ENCODE data around the gene UTP11.

Gene UTP11

GRCh38 chr1:38060498-38060897 is 48.0 kb downstream of the UTP11 start:
- Histone ChIP-seq H4K8ac (ENCODE audit: low read depth, low read length) (no peak overlapping the region), H3K79me1 (ENCODE audit: low read depth, low read length) (no peaks in the 10 kb centered on the region), H2AFZ (ENCODE audit: low read length) (no peak overlapping the region), H3K14ac (ENCODE audit: low read length) (no peak overlapping the region), H2BK5ac (ENCODE audit: low read length) (no peak overlapping the region), H3K27me3 (ENCODE audit: control insufficient read depth in 3 of 3, insufficient read depth in 3 of 3, low read depth in 1 of 3, low read length in 3 of 3) (no peaks in the 10 kb centered on the region), H3K9ac (ENCODE audit: low read depth, low read length, poor library complexity) (peak overlapping the region; percentile 1), H3K9me3 (replicated peaks in 1 of 2; ENCODE audit: control insufficient read depth in 2 of 2, insufficient read depth in 1 of 2, low read depth in 1 of 2, low read length in 2 of 2) (peaks cover 0 to 2% of the 10 kb centered on the region in 2 donors), H3K36me3 (replicated peaks in 1 of 2; ENCODE audit: control insufficient read depth in 2 of 2, insufficient read depth in 2 of 2, low read length in 2 of 2) (peaks cover 0 to 16% of the 10 kb centered on the region in 2 donors), H2BK12ac (ENCODE audit: low read length) (no peak overlapping the region), H2AK5ac (ENCODE audit: low read depth, low read length) (no peak overlapping the region), H3K4ac (ENCODE audit: low read length) (no peak overlapping the region), H3K4me2 (ENCODE audit: insufficient read depth, low read length, poor library complexity, severe bottlenecking) (no peak overlapping the region), H3K4me1 (ENCODE audit: control insufficient read depth in 2 of 2, insufficient read depth in 1 of 2, low read depth in 1 of 2, low read length in 2 of 2) (peaks cover 12 to 16% of the 10 kb centered on the region in 2 donors), H3K23ac (ENCODE audit: low read depth, low read length, poor library complexity) (no peak overlapping the region), H3K18ac (ENCODE audit: low read length) (no peak overlapping the region), H3K27ac (replicated peaks; ENCODE audit: low read length) (no peak overlapping the region), H2BK120ac (ENCODE audit: low read depth, low read length) (no peak overlapping the region), H3K4me3 (ENCODE audit: low read length in 2 of 2) (no peak overlapping the region), H4K91ac (ENCODE audit: low read depth, low read length, poor library complexity) (no peak overlapping the region), H2BK15ac (ENCODE audit: low read length) (no peak overlapping the region)
- no peak for DNase-seq (ENCODE audit: low spot score)
- WGBS, 2 donors (ENCODE audit: extremely low coverage in 2 of 2, insufficient read length in 2 of 2, insufficient replicate concordance in 1 of 2), result no CpG with 5 or more reads among the region's 2 CpGs

GRCh38 chr1:38061290-38061689 is 48.8 kb downstream of the UTP11 start:
- Histone ChIP-seq H3K27me3 (ENCODE audit: control insufficient read depth in 3 of 3, insufficient read depth in 3 of 3, low read depth in 1 of 3, low read length in 3 of 3) (no peaks in the 10 kb centered on the region), H3K9me3 (replicated peaks in 1 of 2; ENCODE audit: control insufficient read depth in 2 of 2, insufficient read depth in 1 of 2, low read depth in 1 of 2, low read length in 2 of 2) (peaks cover 0 to 2% of the 10 kb centered on the region in 2 donors), H3K4me3 (ENCODE audit: low read length in 2 of 2) (no peak overlapping the region), H4K8ac (ENCODE audit: low read depth, low read length) (no peak overlapping the region), H3K36me3 (replicated peaks in 1 of 2; ENCODE audit: control insufficient read depth in 2 of 2, insufficient read depth in 2 of 2, low read length in 2 of 2) (peaks cover 0 to 9% of the 10 kb centered on the region in 2 donors), H3K18ac (ENCODE audit: low read length) (peak overlapping the region; percentile 52), H3K4me1 (ENCODE audit: control insufficient read depth in 2 of 2, insufficient read depth in 1 of 2, low read depth in 1 of 2, low read length in 2 of 2) (peaks cover 12 to 16% of the 10 kb centered on the region in 2 donors), H3K79me1 (ENCODE audit: low read depth, low read length) (no peaks in the 10 kb centered on the region), H2AK5ac (ENCODE audit: low read depth, low read length) (no peak overlapping the region), H3K23ac (ENCODE audit: low read depth, low read length, poor library complexity) (peak overlapping the region; percentile 82), H3K14ac (ENCODE audit: low read length) (no peak overlapping the region), H3K9ac (ENCODE audit: low read depth, low read length, poor library complexity) (no peak overlapping the region), H2BK120ac (ENCODE audit: low read depth, low read length) (no peak overlapping the region), H3K4me2 (ENCODE audit: insufficient read depth, low read length, poor library complexity, severe bottlenecking) (no peak overlapping the region), H3K27ac (replicated peaks; ENCODE audit: low read length) (no peak overlapping the region), H2BK12ac (ENCODE audit: low read length) (peak overlapping the region; percentile 26), H2BK5ac (ENCODE audit: low read length) (no peak overlapping the region), H2BK15ac (ENCODE audit: low read length) (no peak overlapping the region), H3K4ac (ENCODE audit: low read length) (no peak overlapping the region), H2AFZ (ENCODE audit: low read length) (no peak overlapping the region), H4K91ac (ENCODE audit: low read depth, low read length, poor library complexity) (no peak overlapping the region)
- WGBS, 2 donors (ENCODE audit: extremely low coverage in 2 of 2, insufficient read length in 2 of 2, insufficient replicate concordance in 1 of 2), result no CpG with 5 or more reads among the region's 1 CpG
- no peak for DNase-seq (ENCODE audit: low spot score)

GRCh38 chr1:38061883-38062328 is 49.4 kb downstream of the UTP11 start:
- no peak overlapping the region for H2BK5ac ChIP-seq (ENCODE audit: low read length)
- H3K9ac ChIP-seq (ENCODE audit: low read depth, low read length, poor library complexity), result no peak overlapping the region
- whole genome bisulfite sequencing, 2 donors (ENCODE audit: extremely low coverage in 2 of 2, insufficient read length in 2 of 2, insufficient replicate concordance in 1 of 2), result no CpG with 5 or more reads among the region's 7 CpGs
- H3K4ac ChIP-seq (ENCODE audit: low read length), result no peak overlapping the region
- H3K4me3 ChIP-seq (ENCODE audit: low read length in 2 of 2), result no peak overlapping the region
- no peak overlapping the region for H2AK5ac ChIP-seq (ENCODE audit: low read depth, low read length)
- H2AFZ ChIP-seq (ENCODE audit: low read length), result no peak overlapping the region
- H3K23ac ChIP-seq (ENCODE audit: low read depth, low read length, poor library complexity), result no peak overlapping the region
- peaks cover 0 to 2% of the 10 kb centered on the region in 2 donors for H3K9me3 ChIP-seq (replicated peaks in 1 of 2; ENCODE audit: control insufficient read depth in 2 of 2, insufficient read depth in 1 of 2, low read depth in 1 of 2, low read length in 2 of 2)
- H2BK15ac ChIP-seq (ENCODE audit: low read length), result no peak overlapping the region
- no peak overlapping the region for H3K4me2 ChIP-seq (ENCODE audit: insufficient read depth, low read length, poor library complexity, severe bottlenecking)
- H3K14ac ChIP-seq (ENCODE audit: low read length), result no peak overlapping the region
- H4K8ac ChIP-seq (ENCODE audit: low read depth, low read length), result no peak overlapping the region
- H3K18ac ChIP-seq (ENCODE audit: low read length), result peak overlapping the region; percentile 55
- no peak overlapping the region for H2BK120ac ChIP-seq (ENCODE audit: low read depth, low read length)
- H4K91ac ChIP-seq (ENCODE audit: low read depth, low read length, poor library complexity), result no peak overlapping the region
- H2BK12ac ChIP-seq (ENCODE audit: low read length), result no peak overlapping the region
- H3K4me1 ChIP-seq (ENCODE audit: control insufficient read depth in 2 of 2, insufficient read depth in 1 of 2, low read depth in 1 of 2, low read length in 2 of 2), result peaks cover 12 to 16% of the 10 kb centered on the region in 2 donors
- H3K36me3 ChIP-seq (replicated peaks in 1 of 2; ENCODE audit: control insufficient read depth in 2 of 2, insufficient read depth in 2 of 2, low read length in 2 of 2), result peaks cover 0 to 9% of the 10 kb centered on the region in 2 donors
- no peaks in the 10 kb centered on the region for H3K79me1 ChIP-seq (ENCODE audit: low read depth, low read length)
- H3K27ac ChIP-seq (replicated peaks; ENCODE audit: low read length), result no peak overlapping the region
- no peaks in the 10 kb centered on the region for H3K27me3 ChIP-seq (ENCODE audit: control insufficient read depth in 3 of 3, insufficient read depth in 3 of 3, low read depth in 1 of 3, low read length in 3 of 3)
- no peak for DNase-seq (ENCODE audit: low spot score)

- no peak overlapping the region for H4K91ac ChIP-seq (ENCODE audit: low read depth, low read length, poor library complexity)
- H4K8ac ChIP-seq (ENCODE audit: low read depth, low read length), result no peak overlapping the region
- H2BK120ac ChIP-seq (ENCODE audit: low read depth, low read length), result no peak overlapping the region
- H2BK5ac ChIP-seq (ENCODE audit: low read length), result no peak overlapping the region
- no peak overlapping the region for H3K23ac ChIP-seq (ENCODE audit: low read depth, low read length, poor library complexity)
- H2BK15ac ChIP-seq (ENCODE audit: low read length), result no peak overlapping the region
- H3K27ac ChIP-seq (replicated peaks; ENCODE audit: low read length), result no peak overlapping the region
- no peak overlapping the region for H3K4ac ChIP-seq (ENCODE audit: low read length)
- peak overlapping the region; percentile 7 for H3K9ac ChIP-seq (ENCODE audit: low read depth, low read length, poor library complexity)
- peaks cover 0 to 9% of the 10 kb centered on the region in 2 donors for H3K36me3 ChIP-seq (replicated peaks in 1 of 2; ENCODE audit: control insufficient read depth in 2 of 2, insufficient read depth in 2 of 2, low read length in 2 of 2)
- peak overlapping the region; percentile 60 for H3K18ac ChIP-seq (ENCODE audit: low read length)
- H3K4me1 ChIP-seq (ENCODE audit: control insufficient read depth in 2 of 2, insufficient read depth in 1 of 2, low read depth in 1 of 2, low read length in 2 of 2), result peaks cover 12 to 16% of the 10 kb centered on the region in 2 donors
- no peak overlapping the region for H2BK12ac ChIP-seq (ENCODE audit: low read length)
- H2AK5ac ChIP-seq (ENCODE audit: low read depth, low read length), result no peak overlapping the region
- H3K4me3 ChIP-seq (ENCODE audit: low read length in 2 of 2), result no peak overlapping the region
- H3K4me2 ChIP-seq (ENCODE audit: insufficient read depth, low read length, poor library complexity, severe bottlenecking), result no peak overlapping the region
- H3K14ac ChIP-seq (ENCODE audit: low read length), result no peak overlapping the region
- H3K9me3 ChIP-seq (replicated peaks in 1 of 2; ENCODE audit: control insufficient read depth in 2 of 2, insufficient read depth in 1 of 2, low read depth in 1 of 2, low read length in 2 of 2), result peaks cover 0 to 2% of the 10 kb centered on the region in 2 donors
- H3K27me3 ChIP-seq (ENCODE audit: control insufficient read depth in 3 of 3, insufficient read depth in 3 of 3, low read depth in 1 of 3, low read length in 3 of 3), result no peaks in the 10 kb centered on the region
- no CpG with 5 or more reads among the region's 6 CpGs for WGBS, 2 donors (ENCODE audit: extremely low coverage in 2 of 2, insufficient read length in 2 of 2, insufficient replicate concordance in 1 of 2)
- DNase-seq (ENCODE audit: low spot score), result no peak
- no peak overlapping the region for H2AFZ ChIP-seq (ENCODE audit: low read length)
- no peaks in the 10 kb centered on the region for H3K79me1 ChIP-seq (ENCODE audit: low read depth, low read length)
Measured at GRCh38 chr1:38062361-38063288, 50.1 kb downstream of the UTP11 start.

Measured in neuronal stem cell (in vitro differentiated cells).